ENCODE results near the gene POLR2C.
"Not testable (repeated sequence)": the region's sequence is repeated elsewhere in the genome, so short reads cannot be mapped to it uniquely, and the experiment has no call there.

POLR2C gene

GRCh38 chr16:57432505-57432904, 30.0 kb upstream of the POLR2C start:
- TF ChIP-seq CTCF (IDR thresholded peaks at IDR 0.05; ENCODE audit: low read depth, low read length), result no peak
- no peak for TF ChIP-seq EZH2phosphoT487 (IDR thresholded peaks at IDR 0.05; ENCODE audit: low read depth)
- no peak overlapping the region for H3K27ac ChIP-seq (ENCODE audit: low read length)
- no peak overlapping the region for H3K9ac ChIP-seq (ENCODE audit: low read length)
- H4K20me1 ChIP-seq (ENCODE audit: insufficient read depth, low read length), result no peaks in the 10 kb centered on the region
- no peaks in the 10 kb centered on the region for H3K79me2 ChIP-seq (ENCODE audit: low read length)
- peaks cover 54% of the 10 kb centered on the region for H3K36me3 ChIP-seq (replicated peaks; ENCODE audit: low read depth, low read length)
- H3K4me3 ChIP-seq (ENCODE audit: low read length), result no peak overlapping the region
- H3K9me3 ChIP-seq (ENCODE audit: insufficient read depth, low read length), result no peaks in the 10 kb centered on the region
- no peak overlapping the region for H3K4me2 ChIP-seq (ENCODE audit: low read length)
- H3K4me1 ChIP-seq (ENCODE audit: low read length), result no peaks in the 10 kb centered on the region
- no peaks in the 10 kb centered on the region for H3K27me3 ChIP-seq (ENCODE audit: low read depth, low read length)
- no peak overlapping the region for H2AFZ ChIP-seq (ENCODE audit: low read depth, low read length)

GRCh38 chr16:57432989-57433388, 29.5 kb upstream of the POLR2C start:
- H3K27ac ChIP-seq (ENCODE audit: low read length), result no peak overlapping the region
- TF ChIP-seq EZH2phosphoT487 (IDR thresholded peaks at IDR 0.05; ENCODE audit: low read depth) (no peak), CTCF (IDR thresholded peaks at IDR 0.05; ENCODE audit: low read depth, low read length) (no peak)
- no peak overlapping the region for H2AFZ ChIP-seq (ENCODE audit: low read depth, low read length)
- H3K4me1 ChIP-seq (ENCODE audit: low read length), result no peaks in the 10 kb centered on the region
- H3K79me2 ChIP-seq (ENCODE audit: low read length), result no peaks in the 10 kb centered on the region
- H3K27me3 ChIP-seq (ENCODE audit: low read depth, low read length), result no peaks in the 10 kb centered on the region
- no peaks in the 10 kb centered on the region for H3K9me3 ChIP-seq (ENCODE audit: insufficient read depth, low read length)
- H4K20me1 ChIP-seq (ENCODE audit: insufficient read depth, low read length), result no peaks in the 10 kb centered on the region
- peaks cover 51% of the 10 kb centered on the region for H3K36me3 ChIP-seq (replicated peaks; ENCODE audit: low read depth, low read length)
- H3K4me2 ChIP-seq (ENCODE audit: low read length), result no peak overlapping the region
- H3K4me3 ChIP-seq (ENCODE audit: low read length), result no peak overlapping the region
- no peak overlapping the region for H3K9ac ChIP-seq (ENCODE audit: low read length)

- H3K4me3 ChIP-seq (ENCODE audit: low read length), result no peak overlapping the region
- peaks cover 50% of the 10 kb centered on the region for H3K36me3 ChIP-seq (replicated peaks; ENCODE audit: low read depth, low read length)
- H3K9ac ChIP-seq (ENCODE audit: low read length), result no peak overlapping the region
- no peaks in the 10 kb centered on the region for H3K27me3 ChIP-seq (ENCODE audit: low read depth, low read length)
- no peak overlapping the region for H3K27ac ChIP-seq (ENCODE audit: low read length)
- TF ChIP-seq EZH2phosphoT487 (IDR thresholded peaks at IDR 0.05; ENCODE audit: low read depth) (no peak), CTCF (IDR thresholded peaks at IDR 0.05; ENCODE audit: low read depth, low read length) (no peak)
- no peak overlapping the region for H2AFZ ChIP-seq (ENCODE audit: low read depth, low read length)
- no peaks in the 10 kb centered on the region for H3K9me3 ChIP-seq (ENCODE audit: insufficient read depth, low read length)
- no peak overlapping the region for H3K4me2 ChIP-seq (ENCODE audit: low read length)
- H3K79me2 ChIP-seq (ENCODE audit: low read length), result no peaks in the 10 kb centered on the region
- no peaks in the 10 kb centered on the region for H4K20me1 ChIP-seq (ENCODE audit: insufficient read depth, low read length)
- no peaks in the 10 kb centered on the region for H3K4me1 ChIP-seq (ENCODE audit: low read length)
Measured at GRCh38 chr16:57434003-57434402, 28.5 kb upstream of the POLR2C start.

- Histone ChIP-seq H3K4me1 (ENCODE audit: low read length) (no peaks in the 10 kb centered on the region), H3K9me3 (ENCODE audit: insufficient read depth, low read length) (no peaks in the 10 kb centered on the region), H3K4me2 (ENCODE audit: low read length) (no peak overlapping the region), H3K4me3 (ENCODE audit: low read length) (no peak overlapping the region), H2AFZ (ENCODE audit: low read depth, low read length) (no peak overlapping the region), H3K79me2 (ENCODE audit: low read length) (no peaks in the 10 kb centered on the region), H3K27me3 (ENCODE audit: low read depth, low read length) (no peaks in the 10 kb centered on the region), H3K9ac (ENCODE audit: low read length) (no peak overlapping the region), H4K20me1 (ENCODE audit: insufficient read depth, low read length) (no peaks in the 10 kb centered on the region), H3K36me3 (replicated peaks; ENCODE audit: low read depth, low read length) (peaks cover 44% of the 10 kb centered on the region), H3K27ac (ENCODE audit: low read length) (no peak overlapping the region)
- no peak for TF ChIP-seq EZH2phosphoT487 (IDR thresholded peaks at IDR 0.05; ENCODE audit: low read depth)
- TF ChIP-seq CTCF (IDR thresholded peaks at IDR 0.05; ENCODE audit: low read depth, low read length), result no peak
Measured at GRCh38 chr16:57435838-57436237, 26.6 kb upstream of the POLR2C start.

GRCh38 chr16:57439947-57440346, 22.5 kb upstream of the POLR2C start:
- peaks cover 17% of the 10 kb centered on the region for H3K79me2 ChIP-seq (ENCODE audit: low read length)
- not testable (repeated sequence) for H2AFZ ChIP-seq (ENCODE audit: low read depth, low read length); H4K20me1 ChIP-seq (ENCODE audit: insufficient read depth, low read length); H3K9ac ChIP-seq (ENCODE audit: low read length); H3K9me3 ChIP-seq (ENCODE audit: insufficient read depth, low read length); H3K27ac ChIP-seq (ENCODE audit: low read length); H3K4me3 ChIP-seq (ENCODE audit: low read length); H3K4me2 ChIP-seq (ENCODE audit: low read length); H3K4me1 ChIP-seq (ENCODE audit: low read length); H3K27me3 ChIP-seq (ENCODE audit: low read depth, low read length)
- peaks cover 18% of the 10 kb centered on the region for H3K36me3 ChIP-seq (replicated peaks; ENCODE audit: low read depth, low read length)

GRCh38 chr16:57440551-57440950, 21.9 kb upstream of the POLR2C start:
- H3K9ac ChIP-seq (ENCODE audit: low read length); H3K27ac ChIP-seq (ENCODE audit: low read length); H2AFZ ChIP-seq (ENCODE audit: low read depth, low read length); H3K4me1 ChIP-seq (ENCODE audit: low read length); H4K20me1 ChIP-seq (ENCODE audit: insufficient read depth, low read length); H3K4me3 ChIP-seq (ENCODE audit: low read length); H3K27me3 ChIP-seq (ENCODE audit: low read depth, low read length); H3K4me2 ChIP-seq (ENCODE audit: low read length); H3K9me3 ChIP-seq (ENCODE audit: insufficient read depth, low read length): not testable (repeated sequence)
- Histone ChIP-seq H3K79me2 (ENCODE audit: low read length) (peaks cover 23% of the 10 kb centered on the region), H3K36me3 (replicated peaks; ENCODE audit: low read depth, low read length) (peaks cover 15% of the 10 kb centered on the region)

All from OCI-LY3 (cell line).